CD4-positive, alpha-beta memory T cell (primary cell): ENCODE measurements around the gene NOP53. TPM values are rescaled to one million over a fixed set of nuclear protein-coding genes. Genes with fewer than 3 reads are reported as not detected.
"Not testable (repeated sequence)": the region's sequence is repeated elsewhere in the genome, so short reads cannot be mapped to it uniquely, and the experiment has no call there.

Source experiments
- CTCF ChIA-PET: fragments of 350-600 bp; sonication (Branson Sonifier 250); formaldehyde crosslinking; loops from one replicate; lab custom pipeline; 2021; ENCODE audit warnings: inconsistent platforms; ENCODE audit not compliant: partially characterized antibody; lab: Charles Lee
- POLR2A ChIA-PET: fragments of 350-600 bp; sonication (Branson Sonifier 250); formaldehyde crosslinking; loops from one replicate; lab custom pipeline; 2021; ENCODE audit not compliant: partially characterized antibody; lab: Charles Lee
- DNase-seq, 5 donors: peaks; one replicate each; pipeline versions ENCODE4 v3.0.0 to v3.0.0-alpha.2; 2020 to 2022; ENCODE audit warnings: mixed read lengths in 1 of 5
- H3K27ac ChIP-seq: one replicate; pipeline ENCODE4 v1.7.0; 2013; ENCODE audit warnings: low read depth, low read length
- H3K27me3 ChIP-seq: 2 replicates; pipeline ENCODE4 v1.7.0; 2013; ENCODE audit warnings: mild to moderate bottlenecking, low read length, moderate library complexity; ENCODE audit not compliant: insufficient read depth
- H3K36me3 ChIP-seq: 2 replicates; pipeline ENCODE4 v1.7.0; 2013; ENCODE audit warnings: mild to moderate bottlenecking, low read length, moderate library complexity; ENCODE audit not compliant: insufficient read depth
- H3K4me1 ChIP-seq: 2 replicates; pipeline ENCODE4 v1.7.0; 2013; ENCODE audit warnings: mild to moderate bottlenecking, low read length, moderate library complexity; ENCODE audit not compliant: insufficient read depth
- H3K4me3 ChIP-seq, 2 donors: one replicate each; pipeline ENCODE4 v1.7.0; 2013; ENCODE audit warnings: low read length in 2 of 2, mild to moderate bottlenecking in 1 of 2
- H3K9me3 ChIP-seq, 2 donors: one replicate each; pipeline ENCODE4 v1.7.0; 2013; ENCODE audit warnings: low read length in 2 of 2, control low read depth in 1 of 2; ENCODE audit not compliant: control insufficient read depth in 1 of 2
- H3K27ac Mint-ChIP-seq, 7 donors: one replicate each; pipeline ENCODE4 v1.8.0; 2020 to 2021; ENCODE audit warnings: mixed read lengths in 7 of 7, mild to moderate bottlenecking in 6 of 7, inconsistent platforms in 3 of 7, moderate library complexity in 3 of 7
- H3K27me3 Mint-ChIP-seq, 2 donors: one replicate each; pipeline ENCODE4 v1.8.0; 2020 to 2021; ENCODE audit warnings: mixed read lengths in 2 of 2
- H3K36me3 Mint-ChIP-seq, 2 donors: one replicate each; pipeline ENCODE4 v1.8.0; 2020 to 2021; ENCODE audit warnings: mixed read lengths in 2 of 2, inconsistent platforms in 1 of 2, mild to moderate bottlenecking in 1 of 2
- H3K4me1 Mint-ChIP-seq, 4 donors: one replicate each; pipeline ENCODE4 v1.8.0; 2020 to 2021; ENCODE audit warnings: mixed read lengths in 4 of 4, mild to moderate bottlenecking in 1 of 4
- H3K4me3 Mint-ChIP-seq, 8 donors: one replicate each; pipeline ENCODE4 v1.8.0; 2020 to 2021; ENCODE audit warnings: mixed read lengths in 8 of 8, mild to moderate bottlenecking in 7 of 8, moderate library complexity in 6 of 8, inconsistent platforms in 3 of 8
- H3K9me3 Mint-ChIP-seq, 8 donors: one replicate each; pipeline ENCODE4 v1.8.0; 2020 to 2021; ENCODE audit warnings: mixed read lengths in 8 of 8, mild to moderate bottlenecking in 5 of 8, inconsistent platforms in 3 of 8, moderate library complexity in 1 of 8
- intact Hi-C: fragments of 100-400 bp; cut with micrococcal nuclease; formaldehyde crosslinking; loops from one replicate; pipeline ENCODE4 v1.15.1; 2023
- polyA plus RNA-seq, 2 donors: library from polyadenylated mRNA; unstranded; fragments of 300-500 nt; fragmentation: Illumina TruSeq; gene quantifications; one replicate each; pipeline ENCODE4 v1.2.3, GENCODE V29; 2021
- total RNA-seq, 2 experiments: library from RNA; stranded (reverse); gene quantifications; one replicate each; pipeline ENCODE4 v1.2.3, GENCODE V29; 2021

Gene NOP53
- total and polyA plus RNA-seq, 4 experiments from 2014 or later = 156 to 875 (median 544) TPM

GRCh38 chr19:47796785-47797184 lies 51.4 kb downstream of the NOP53 start:
- DNase-seq = no peak
- Mint-ChIP-seq H3K27me3 (peaks cover 4% of the 10 kb centered on the region in 2 donors), H3K36me3 (peaks cover 0 to 5% of the 10 kb centered on the region in 2 donors), H3K4me3 (no peak overlapping the region), H3K9me3 (peaks cover 0 to 7% (median 1%) of the 10 kb centered on the region in 8 donors), H3K27ac (no peak overlapping the region), H3K4me1 (no peaks in the 10 kb centered on the region)
- intact Hi-C loops = no loop called here
- CTCF ChIA-PET = no interaction called here
- Histone ChIP-seq H3K27me3 (no peaks in the 10 kb centered on the region), H3K27ac (no peak overlapping the region), H3K4me1 (no peaks in the 10 kb centered on the region), H3K36me3 (no peaks in the 10 kb centered on the region), H3K9me3 (peaks cover 0 to 4% of the 10 kb centered on the region in 2 donors), H3K4me3 (no peak overlapping the region)
- POLR2A ChIA-PET = no interaction called here

- CTCF ChIA-PET = interaction anchor here (0.5 kb wide), 1 partner anchor 84 kb away, joined by 4 read pairs; no protein-coding TSS in a partner anchor
- no peak for DNase-seq
- no peak overlapping the region for H3K4me3 Mint-ChIP-seq
Observed at GRCh38 chr19:47797996-47798903, 52.9 kb downstream of the NOP53 start.

GRCh38 chr19:47798904-47799266 lies 53.5 kb downstream of the NOP53 start:
- peaks cover 0 to 7% (median 2%) of the 10 kb centered on the region in 8 donors for H3K9me3 Mint-ChIP-seq
- peaks cover 0 to 5% of the 10 kb centered on the region in 2 donors for H3K36me3 Mint-ChIP-seq
- no peaks in the 10 kb centered on the region for H3K27me3 ChIP-seq
- no peak overlapping the region for H3K4me3 Mint-ChIP-seq
- DNase-seq = no peak
- H3K4me3 ChIP-seq = no peak overlapping the region
- H3K27ac Mint-ChIP-seq = no peak overlapping the region
- H3K4me1 ChIP-seq = no peaks in the 10 kb centered on the region
- POLR2A ChIA-PET = no interaction called here
- H3K9me3 ChIP-seq = no peaks in the 10 kb centered on the region
- H3K36me3 ChIP-seq = no peaks in the 10 kb centered on the region
- CTCF ChIA-PET = no interaction called here
- intact Hi-C loops = no loop called here
- H3K27ac ChIP-seq = no peak overlapping the region
- H3K4me1 Mint-ChIP-seq = no peaks in the 10 kb centered on the region
- peaks cover 4% of the 10 kb centered on the region in 2 donors for H3K27me3 Mint-ChIP-seq

More at GRCh38 chr19:47797996-47798903, 52.9 kb downstream of the NOP53 start:
- Mint-ChIP-seq H3K4me1 (no peaks in the 10 kb centered on the region), H3K27ac (no peak overlapping the region), H3K9me3 (peaks cover 0 to 7% (median 2%) of the 10 kb centered on the region in 8 donors), H3K27me3 (peaks cover 4% of the 10 kb centered on the region in 2 donors), H3K36me3 (peaks cover 0 to 5% of the 10 kb centered on the region in 2 donors)
- no peak overlapping the region for H3K4me3 ChIP-seq
- H3K36me3 ChIP-seq = no peaks in the 10 kb centered on the region
- H3K4me1 ChIP-seq = no peaks in the 10 kb centered on the region
- intact Hi-C loops = no loop called here
- H3K27ac ChIP-seq = no peak overlapping the region
- H3K9me3 ChIP-seq = no peaks in the 10 kb centered on the region
- POLR2A ChIA-PET = no interaction called here
- no peaks in the 10 kb centered on the region for H3K27me3 ChIP-seq

GRCh38 chr19:47801270-47801669 lies 55.9 kb downstream of the NOP53 start:
- no peak overlapping the region for H3K4me3 ChIP-seq
- H3K36me3 ChIP-seq = no peaks in the 10 kb centered on the region
- Mint-ChIP-seq H3K36me3 (peaks cover 0 to 5% of the 10 kb centered on the region in 2 donors), H3K27ac (peak overlapping the region in 1 of 7 donors; percentile 70), H3K4me3 (no peak overlapping the region), H3K27me3 (peaks cover 2 to 4% of the 10 kb centered on the region in 2 donors), H3K4me1 (no peaks in the 10 kb centered on the region), H3K9me3 (peaks cover 0 to 7% (median 2%) of the 10 kb centered on the region in 8 donors)
- intact Hi-C loops = no loop called here
- no peaks in the 10 kb centered on the region for H3K4me1 ChIP-seq
- CTCF ChIA-PET = interaction anchor here (1.1 kb wide), 1 partner anchor 364 kb away, joined by 3 read pairs; no protein-coding TSS in a partner anchor
- no peaks in the 10 kb centered on the region for H3K9me3 ChIP-seq
- POLR2A ChIA-PET = no interaction called here
- no peak for DNase-seq
- no peak overlapping the region for H3K27ac ChIP-seq
- H3K27me3 ChIP-seq = no peaks in the 10 kb centered on the region

GRCh38 chr19:47802521-47803043 lies 57.2 kb downstream of the NOP53 start:
- intact Hi-C loops = no loop called here
- Histone ChIP-seq H3K4me1 (no peaks in the 10 kb centered on the region), H3K27me3 (no peaks in the 10 kb centered on the region), H3K4me3 (no peak overlapping the region), H3K36me3 (no peaks in the 10 kb centered on the region), H3K27ac (no peak overlapping the region), H3K9me3 (no peaks in the 10 kb centered on the region)
- DNase-seq = no peak
- H3K27me3 Mint-ChIP-seq = peaks cover 3 to 5% of the 10 kb centered on the region in 2 donors
- H3K36me3 Mint-ChIP-seq = peaks cover 0 to 5% of the 10 kb centered on the region in 2 donors
- H3K4me3 Mint-ChIP-seq = no peak overlapping the region
- H3K9me3 Mint-ChIP-seq = peaks cover 0 to 7% (median 2%) of the 10 kb centered on the region in 8 donors
- ChIA-PET CTCF (no interaction called here), POLR2A (no interaction called here)
- no peaks in the 10 kb centered on the region for H3K4me1 Mint-ChIP-seq
- no peak overlapping the region for H3K27ac Mint-ChIP-seq

- H3K4me1 ChIP-seq, H3K36me3 ChIP-seq, H3K27ac Mint-ChIP-seq, DNase-seq, H3K4me3 Mint-ChIP-seq, H3K36me3 Mint-ChIP-seq, POLR2A ChIA-PET, H3K27me3 Mint-ChIP-seq, H3K27ac ChIP-seq, H3K4me3 ChIP-seq, CTCF ChIA-PET, H3K4me1 Mint-ChIP-seq, intact Hi-C loops, H3K27me3 ChIP-seq, H3K9me3 ChIP-seq, H3K9me3 Mint-ChIP-seq: not testable (repeated sequence)
Observed at GRCh38 chr19:47803148-47803547, 57.8 kb downstream of the NOP53 start.

- POLR2A ChIA-PET, H3K27ac ChIP-seq, H3K4me1 Mint-ChIP-seq: not testable (repeated sequence)
Observed at GRCh38 chr19:47803671-47804070, 58.3 kb downstream of the NOP53 start.

More at GRCh38 chr19:47803671-47804070, 58.3 kb downstream of the NOP53 start:
- intact Hi-C loops, CTCF ChIA-PET, H3K36me3 ChIP-seq, H3K27me3 Mint-ChIP-seq, H3K4me1 ChIP-seq, H3K9me3 Mint-ChIP-seq, DNase-seq, H3K9me3 ChIP-seq, H3K36me3 Mint-ChIP-seq, H3K27me3 ChIP-seq, H3K4me3 ChIP-seq, H3K27ac Mint-ChIP-seq, H3K4me3 Mint-ChIP-seq: not testable (repeated sequence)
